Activated T-helper 2 cell treated with anti-CD3 and anti-CD28 coated beads, Interferon-gamma antibody, Interleukin-2, Interleukin-4, amounts not matched to agents 10 μg/mL and 5 μg/mL and 100 μg/mL, durations not matched to agents 14 hours and 24 hours and 36 hours (primary cell): ENCODE data around the gene DSG4. TPM values are rescaled to one million over a fixed set of nuclear protein-coding genes. Genes with fewer than 3 reads are reported as not detected.
"Not testable (repeated sequence)": the region's sequence is repeated elsewhere in the genome, so short reads cannot be mapped to it uniquely, and the experiment has no call there.

Source experiments
- DNase-seq: peaks from one replicate; pipeline ENCODE4 v3.0.0; 2021; ENCODE audit warnings: low spot score
- H3K27ac Mint-ChIP-seq: one replicate; pipeline ENCODE4 v1.8.0; 2021; ENCODE audit warnings: mixed read lengths
- H3K27me3 Mint-ChIP-seq: one replicate; pipeline ENCODE4 v1.8.0; 2021; ENCODE audit warnings: low read depth, mixed read lengths
- H3K36me3 Mint-ChIP-seq: one replicate; pipeline ENCODE4 v1.8.0; 2021; ENCODE audit warnings: low read depth, mixed read lengths
- H3K4me1 Mint-ChIP-seq: one replicate; pipeline ENCODE4 v1.8.0; 2021; ENCODE audit warnings: low read depth, mixed read lengths
- H3K4me3 Mint-ChIP-seq: one replicate; pipeline ENCODE4 v1.8.0; 2021; ENCODE audit warnings: low read depth, mild to moderate bottlenecking, moderate library complexity, mixed read lengths
- H3K9me3 Mint-ChIP-seq: one replicate; pipeline ENCODE4 v1.8.0; 2021; ENCODE audit warnings: mixed read lengths
- intact Hi-C: fragments of 100-400 bp; cut with micrococcal nuclease; formaldehyde crosslinking; loops from one replicate; pipeline ENCODE4 v1.15.1; 2023
- total RNA-seq: library from RNA; stranded (reverse); gene quantifications from 2 replicates; pipeline ENCODE4 v1.2.3, GENCODE V29; 2022

The DSG4 gene
- not detected in 2 replicates for total RNA-seq

- Mint-ChIP-seq H3K9me3 (no peaks in the 10 kb centered on the region), H3K4me1 (no peaks in the 10 kb centered on the region), H3K4me3 (no peak within 1 kb of the TSS), H3K27ac (no peak within 1 kb of the TSS), H3K27me3 (no peaks in the 10 kb centered on the region), H3K36me3 (no peaks in the 10 kb centered on the region)
- intact Hi-C loops, result no loop called here
- DNase-seq, result no peak
These were observed at the start of gene DSG4 for GRCh38 chr18:31376477-31376876. Gene DSG4 (plus strand): TSS chr18:31376777. CDS start chr18:31376912, 135 bp downstream.

DNA sequence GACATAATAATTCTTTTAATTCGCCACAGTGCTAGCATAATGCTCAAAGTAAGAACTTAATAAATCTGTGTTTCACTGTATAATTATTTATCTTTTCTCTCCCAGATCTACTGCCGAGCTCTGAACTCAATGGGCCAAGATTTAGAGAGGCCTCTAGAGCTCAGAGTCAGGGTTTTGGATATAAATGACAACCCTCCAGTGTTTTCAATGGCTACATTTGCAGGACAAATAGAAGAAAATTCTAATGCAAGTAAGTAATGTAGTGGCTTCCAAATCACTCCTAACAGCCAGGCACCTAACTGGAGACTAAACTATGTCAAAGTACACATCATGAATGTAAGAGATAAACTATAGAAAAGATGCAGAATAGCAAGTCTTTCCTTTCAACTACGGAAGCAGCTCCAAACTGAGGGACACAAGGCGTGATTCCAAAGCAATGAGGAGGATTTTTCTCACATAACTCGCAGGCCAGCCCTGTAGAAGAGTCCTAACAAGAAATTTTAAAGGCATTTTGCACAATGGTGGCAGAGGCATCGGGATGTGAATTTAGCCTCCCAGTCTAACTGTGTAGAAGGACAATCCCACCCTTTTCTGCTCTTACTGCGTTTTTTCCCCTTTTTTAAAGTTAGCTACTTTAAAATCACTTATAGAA, 46.7 kb upstream of the DSG4 start:
- Mint-ChIP-seq H3K36me3 (no peaks in the 10 kb centered on the region), H3K27me3 (no peaks in the 10 kb centered on the region), H3K4me3 (no peak overlapping the region), H3K4me1 (no peaks in the 10 kb centered on the region), H3K27ac (no peak overlapping the region), H3K9me3 (no peaks in the 10 kb centered on the region)
- no peak for DNase-seq
- intact Hi-C loops, result no loop called here

DNA sequence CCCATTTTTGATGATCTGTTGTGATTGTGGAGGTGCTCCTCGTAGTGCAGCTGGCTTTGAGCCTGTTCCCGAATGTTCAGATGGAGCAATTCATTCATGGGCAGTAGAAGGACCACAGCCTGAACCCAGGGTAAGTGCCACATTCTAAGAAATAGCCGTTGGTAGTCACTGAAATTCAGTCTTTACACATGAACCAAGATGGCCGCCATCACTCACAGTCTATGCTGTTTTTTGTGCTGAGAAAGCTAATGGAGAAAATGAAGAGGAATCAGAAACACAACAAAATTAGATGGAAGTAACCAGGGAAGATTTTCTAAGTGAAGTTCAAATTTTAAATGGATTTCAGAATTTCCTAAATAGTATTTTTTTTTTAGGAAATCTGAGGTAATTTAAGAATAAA, 33.1 kb upstream of the DSG4 start:
- DNase-seq, result no peak
- H3K36me3 Mint-ChIP-seq, result no peaks in the 10 kb centered on the region
- no peak overlapping the region for H3K4me3 Mint-ChIP-seq
- H3K4me1 Mint-ChIP-seq, result no peaks in the 10 kb centered on the region
- H3K27me3 Mint-ChIP-seq, result no peaks in the 10 kb centered on the region
- H3K9me3 Mint-ChIP-seq, result no peaks in the 10 kb centered on the region
- intact Hi-C loops, result no loop called here
- no peak overlapping the region for H3K27ac Mint-ChIP-seq

- not testable (repeated sequence) for H3K9me3 Mint-ChIP-seq, H3K4me3 Mint-ChIP-seq
These were observed 23.2 kb upstream of the DSG4 start for GRCh38 chr18:31353336-31353735.

GRCh38 chr18:31354990-31355389, 21.6 kb upstream of the DSG4 start:
- Mint-ChIP-seq H3K9me3 (peaks cover 8% of the 10 kb centered on the region), H3K4me1 (no peaks in the 10 kb centered on the region), H3K27ac (no peak overlapping the region), H3K36me3 (no peaks in the 10 kb centered on the region), H3K27me3 (no peaks in the 10 kb centered on the region), H3K4me3 (no peak overlapping the region)
- intact Hi-C loops, result no loop called here
- no peak for DNase-seq

More at GRCh38 chr18:31353336-31353735, 23.2 kb upstream of the DSG4 start:
- DNase-seq, H3K27ac Mint-ChIP-seq, intact Hi-C loops, H3K4me1 Mint-ChIP-seq, H3K27me3 Mint-ChIP-seq, H3K36me3 Mint-ChIP-seq: not testable (repeated sequence)

DNA sequence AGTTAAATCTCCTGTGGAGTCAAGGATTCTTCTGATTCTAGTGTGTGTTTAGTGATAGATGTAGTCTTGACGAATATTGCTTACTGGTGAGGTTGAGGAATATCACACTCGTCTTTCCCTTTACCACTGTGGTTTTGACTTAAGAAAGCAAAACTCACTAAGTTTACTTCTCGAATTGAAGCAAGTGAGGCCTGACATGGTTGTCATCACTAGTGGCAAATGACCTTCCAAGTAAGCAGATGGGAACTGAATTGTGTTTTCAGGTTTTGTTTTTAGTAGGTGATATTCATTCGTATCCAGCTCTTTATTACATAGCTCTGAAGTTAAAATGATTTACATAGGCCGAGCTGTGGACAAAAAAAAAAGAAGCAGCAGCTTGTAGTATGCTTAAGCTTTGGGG, 20.6 kb upstream of the DSG4 start:
- H3K27ac Mint-ChIP-seq, result no peak overlapping the region

GRCh38 chr18:31364190-31364589, 12.4 kb upstream of the DSG4 start:
- no peaks in the 10 kb centered on the region for H3K36me3 Mint-ChIP-seq
- intact Hi-C loops, result no loop called here
- no peak overlapping the region for H3K4me3 Mint-ChIP-seq
- H3K27ac Mint-ChIP-seq, result no peak overlapping the region
- no peak for DNase-seq
- H3K27me3 Mint-ChIP-seq, result no peaks in the 10 kb centered on the region
- no peaks in the 10 kb centered on the region for H3K4me1 Mint-ChIP-seq
- peaks cover 15% of the 10 kb centered on the region for H3K9me3 Mint-ChIP-seq

More for the DNA sequence above, 20.6 kb upstream of the DSG4 start:
- Mint-ChIP-seq H3K4me3 (no peak overlapping the region), H3K36me3 (no peaks in the 10 kb centered on the region), H3K27me3 (no peaks in the 10 kb centered on the region), H3K4me1 (no peaks in the 10 kb centered on the region), H3K9me3 (peaks cover 8% of the 10 kb centered on the region)
- intact Hi-C loops, result no loop called here
- DNase-seq, result no peak

DNA sequence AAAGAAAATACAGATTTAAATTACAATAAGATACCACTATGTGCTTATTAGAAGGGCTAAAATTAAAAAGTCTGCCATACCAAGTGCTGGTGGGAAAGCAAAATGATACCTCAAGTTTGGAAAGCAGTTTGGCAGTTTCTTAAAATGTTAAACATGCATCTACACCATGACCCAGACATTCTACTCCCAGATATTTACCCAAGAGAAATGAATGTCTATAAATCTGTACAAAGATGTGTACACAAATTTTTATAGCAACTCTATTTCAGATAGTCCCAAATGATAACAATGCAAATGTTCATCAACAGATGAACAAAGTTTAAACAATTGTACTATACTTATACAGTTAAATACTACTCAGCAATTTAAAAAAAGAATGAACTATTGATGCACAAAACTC, 7.1 kb upstream of the DSG4 start:
- intact Hi-C loops, result no loop called here
- DNase-seq, result no peak
- Mint-ChIP-seq H3K27ac (no peak overlapping the region), H3K36me3 (no peaks in the 10 kb centered on the region), H3K27me3 (no peaks in the 10 kb centered on the region), H3K4me1 (no peaks in the 10 kb centered on the region), H3K4me3 (no peak overlapping the region), H3K9me3 (no peaks in the 10 kb centered on the region)

GRCh38 chr18:31371989-31372388, 4.6 kb upstream of the DSG4 start:
- no peak for DNase-seq
- H3K9me3 Mint-ChIP-seq, result no peaks in the 10 kb centered on the region
- H3K27ac Mint-ChIP-seq, result no peak overlapping the region
- H3K36me3 Mint-ChIP-seq, result no peaks in the 10 kb centered on the region
- intact Hi-C loops, result no loop called here
- H3K27me3 Mint-ChIP-seq, result no peaks in the 10 kb centered on the region
- H3K4me1 Mint-ChIP-seq, result no peaks in the 10 kb centered on the region
- H3K4me3 Mint-ChIP-seq, result no peak overlapping the region

- Mint-ChIP-seq H3K9me3 (no peaks in the 10 kb centered on the region), H3K36me3 (no peaks in the 10 kb centered on the region), H3K4me3 (no peak overlapping the region), H3K27ac (no peak overlapping the region), H3K27me3 (no peaks in the 10 kb centered on the region), H3K4me1 (no peaks in the 10 kb centered on the region)
- intact Hi-C loops, result no loop called here
- DNase-seq, result no peak
These were observed 2.9 kb upstream of the DSG4 start for GRCh38 chr18:31373641-31374040.

DNA sequence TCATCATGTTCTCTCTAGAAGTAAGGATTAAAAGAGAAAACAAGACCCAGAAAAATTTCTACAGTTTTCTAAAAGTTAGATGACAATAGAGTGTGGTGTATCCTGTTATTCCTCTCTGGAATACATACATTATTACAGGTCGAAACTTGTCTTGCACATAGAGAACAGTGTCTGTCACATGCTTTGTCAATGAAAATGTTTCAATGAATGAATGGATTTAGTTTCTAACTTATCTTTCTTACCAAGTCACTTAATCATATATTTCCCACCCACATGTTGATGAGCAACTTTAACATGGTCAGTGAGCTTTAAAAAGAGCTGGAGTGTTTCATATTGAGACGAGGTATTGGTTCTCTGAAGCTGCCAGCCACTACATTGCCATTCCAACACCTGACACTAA, 4.3 kb downstream of the DSG4 start:
- no peaks in the 10 kb centered on the region for H3K4me1 Mint-ChIP-seq
- no peak overlapping the region for H3K4me3 Mint-ChIP-seq
- no peaks in the 10 kb centered on the region for H3K36me3 Mint-ChIP-seq
- no peak for DNase-seq
- no peaks in the 10 kb centered on the region for H3K27me3 Mint-ChIP-seq
- intact Hi-C loops, result no loop called here
- no peaks in the 10 kb centered on the region for H3K9me3 Mint-ChIP-seq
- no peak overlapping the region for H3K27ac Mint-ChIP-seq

GRCh38 chr18:31382107-31382506, 5.5 kb downstream of the DSG4 start:
- no peaks in the 10 kb centered on the region for H3K9me3 Mint-ChIP-seq
- no peaks in the 10 kb centered on the region for H3K36me3 Mint-ChIP-seq
- H3K4me3 Mint-ChIP-seq, result no peak overlapping the region
- H3K27ac Mint-ChIP-seq, result no peak overlapping the region
- H3K4me1 Mint-ChIP-seq, result no peaks in the 10 kb centered on the region
- no peaks in the 10 kb centered on the region for H3K27me3 Mint-ChIP-seq
- intact Hi-C loops, result no loop called here
- no peak for DNase-seq

GRCh38 chr18:31386741-31387140, 10.2 kb downstream of the DSG4 start:
- Mint-ChIP-seq H3K36me3 (no peaks in the 10 kb centered on the region), H3K27ac (no peak overlapping the region), H3K4me1 (no peaks in the 10 kb centered on the region), H3K27me3 (no peaks in the 10 kb centered on the region), H3K4me3 (no peak overlapping the region), H3K9me3 (no peaks in the 10 kb centered on the region)
- DNase-seq, result no peak
- intact Hi-C loops, result no loop called here

DNA sequence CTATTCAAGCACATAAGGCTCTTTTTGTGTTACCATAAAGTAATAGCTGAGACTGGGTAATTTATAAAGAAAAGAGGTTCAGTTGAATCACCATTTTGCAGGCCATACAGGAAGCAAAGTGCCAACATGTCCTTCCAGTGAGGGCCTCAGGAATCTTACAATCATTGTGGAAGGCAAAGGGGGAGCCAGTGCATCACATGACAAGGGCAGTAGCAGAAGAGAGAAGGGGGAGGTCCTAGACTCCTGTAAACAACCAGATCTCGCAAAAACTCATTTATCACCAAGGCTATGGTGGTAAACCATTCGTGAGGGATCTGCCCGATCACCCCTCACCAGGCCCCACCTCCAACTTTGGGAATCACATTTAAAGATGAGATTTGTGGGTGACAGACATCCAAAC, 16.7 kb downstream of the DSG4 start:
- intact Hi-C loops, result no loop called here
- no peaks in the 10 kb centered on the region for H3K36me3 Mint-ChIP-seq
- no peaks in the 10 kb centered on the region for H3K4me1 Mint-ChIP-seq
- no peaks in the 10 kb centered on the region for H3K27me3 Mint-ChIP-seq
- no peak overlapping the region for H3K27ac Mint-ChIP-seq
- no peak overlapping the region for H3K4me3 Mint-ChIP-seq
- no peak for DNase-seq
- no peaks in the 10 kb centered on the region for H3K9me3 Mint-ChIP-seq
